GM12878 (cell line): ENCODE measurements around the gene SNTA1. TPM values are rescaled to one million over a fixed set of nuclear protein-coding genes. Genes with fewer than 3 reads are reported as not detected.

Experiments used
- ATAC-seq: fragments of 200-7000 bp; cut with Tn5 transposase; 3 replicates; pipeline ENCODE4 v1.9.1; 2020; ENCODE audit warnings: mild to moderate bottlenecking, moderate library complexity
- BruUV-seq: library from RNA; stranded (reverse); fragments of 400-500 nt; replicated peaks from 2 replicates; lab custom pipeline; 2021; lab: Mats Ljungman, UMichigan
- CTCF ChIA-PET: fragments of 300-600 bp; sonication (Branson Sonifier 250); formaldehyde crosslinking; extraction: SDS; loops from one replicate; lab custom pipeline; 2021; ENCODE audit warnings: inconsistent platforms; lab: Yijun Ruan, JAX
- POLR2A ChIA-PET: fragments of 350-600 bp; formaldehyde crosslinking; extraction: SDS; loops from one replicate; lab custom pipeline; 2021; ENCODE audit warnings: inconsistent platforms; lab: Charles Lee
- RAD21 ChIA-PET: fragments of 300-600 bp; sonication (Branson Sonifier 250); formaldehyde crosslinking; loops from one replicate; lab custom pipeline; 2023; ENCODE audit warnings: antibody characterized with exemption; ENCODE audit not compliant: unreplicated experiment; lab: Charles Lee
- SMC1A ChIA-PET: fragments of 300-600 bp; sonication (Branson Sonifier 250); formaldehyde crosslinking; loops from one replicate; lab custom pipeline; 2023; ENCODE audit not compliant: unreplicated experiment, uncharacterized antibody; lab: Charles Lee
- DNase-seq: peaks from one replicate; pipeline ENCODE4 v3.0.0-alpha.2; 2011; ENCODE audit warnings: low read depth, low spot score
- FAIRE-seq: peaks from 3 replicates; lab custom pipeline; 2011; peaks lifted over from hg19 to GRCh38; lab: Jason Lieb, UNC
- H2AFZ ChIP-seq: 2 replicates; pipeline ENCODE4 v1.6.0; 2011; ENCODE audit warnings: low read depth, low read length, control low read depth; ENCODE audit not compliant: control insufficient read depth
- H3K27ac ChIP-seq: 2 replicates; pipeline ENCODE4 v1.5.1; 2011; ENCODE audit warnings: control low read depth; ENCODE audit not compliant: control insufficient read depth, insufficient read depth
- H3K27me3 ChIP-seq, 2 experiments: replicated peaks in 1 of 2; 2 replicates each; pipeline versions ENCODE4 v1.6.0 to v1.6.1; 2011; ENCODE audit warnings: low read length in 1 of 2; ENCODE audit not compliant: control insufficient read depth in 2 of 2, insufficient read depth in 2 of 2
- H3K36me3 ChIP-seq, 2 experiments: 2 replicates each; pipeline ENCODE4 v1.5.1; 2011; ENCODE audit warnings: low read length in 1 of 2; ENCODE audit not compliant: control insufficient read depth in 2 of 2, insufficient read depth in 2 of 2
- H3K4me1 ChIP-seq: 2 replicates; pipeline ENCODE4 v1.6.1; 2011; ENCODE audit warnings: mild to moderate bottlenecking, low read length, moderate library complexity, mixed read lengths; ENCODE audit not compliant: control insufficient read depth, insufficient read depth
- H3K4me2 ChIP-seq: 2 replicates; pipeline ENCODE4 v1.6.0; 2011; ENCODE audit warnings: control low read depth; ENCODE audit not compliant: control insufficient read depth, insufficient read depth
- H3K4me3 ChIP-seq: fragments of 200-600 bp; sonication (generic); 2 replicates; pipeline ENCODE4 v1.5.1; 2016
- H3K79me2 ChIP-seq: 2 replicates; pipeline ENCODE4 v1.6.0; 2011; ENCODE audit warnings: low read length; ENCODE audit not compliant: control insufficient read depth, insufficient read depth
- H3K9ac ChIP-seq: 2 replicates; pipeline ENCODE4 v1.8.0; 2011; ENCODE audit warnings: low read length, control low read depth, mixed read lengths; ENCODE audit not compliant: control insufficient read depth, insufficient read depth
- H3K9me3 ChIP-seq: replicated peaks from 3 replicates; pipeline ENCODE4 v1.5.1; 2011; ENCODE audit warnings: mild to moderate bottlenecking, low read length; ENCODE audit not compliant: control insufficient read depth, insufficient read depth
- H4K20me1 ChIP-seq: 2 replicates; pipeline ENCODE4 v1.6.0; 2011; ENCODE audit not compliant: control insufficient read depth, insufficient read depth
- CBX5 ChIP-seq: sonication (generic); IDR thresholded peaks from 2 replicates; pipeline ENCODE4 v1.6.1; 2016; ENCODE audit warnings: low read depth, moderate library complexity, mild to moderate bottlenecking, inconsistent platforms
- CEBPB ChIP-seq, 2 experiments: fragments of 150-350 bp in 1 of 2; IDR thresholded peaks; 2 replicates each; pipeline ENCODE4 v1.6.1; 2012 to 2014; ENCODE audit warnings: low read depth in 2 of 2, low read length in 2 of 2, borderline replicate concordance in 1 of 2, inconsistent platforms in 1 of 2
- CREB1 ChIP-seq: IDR thresholded peaks from 2 replicates; pipeline ENCODE4 v1.6.1; 2012; ENCODE audit warnings: low read depth, mild to moderate bottlenecking, inconsistent platforms
- HDAC2 ChIP-seq: fragments of 200-600 bp; sonication (generic); IDR thresholded peaks from 2 replicates; pipeline ENCODE4 v1.6.1; 2017
- PML ChIP-seq: IDR thresholded peaks from 2 replicates; pipeline ENCODE4 v1.6.1; 2012; ENCODE audit warnings: low read length, inconsistent platforms
- POLR2AphosphoS5 ChIP-seq: IDR thresholded peaks from 2 replicates; pipeline ENCODE4 v1.6.1; 2011; ENCODE audit warnings: mild to moderate bottlenecking, low read length, inconsistent platforms
- RB1 ChIP-seq: fragments of 450-650 bp; formaldehyde crosslinking; IDR thresholded peaks from 2 replicates; pipeline ENCODE4 v1.6.1; 2017; ENCODE audit warnings: mild to moderate bottlenecking, borderline replicate concordance
- TARDBP ChIP-seq: IDR thresholded peaks from 2 replicates; pipeline ENCODE4 v1.6.1; 2016; ENCODE audit warnings: borderline replicate concordance
- ZBED1 ChIP-seq: IDR thresholded peaks from 2 replicates; pipeline ENCODE4 v1.6.1; 2016; ENCODE audit warnings: borderline replicate concordance
- ZBTB11 ChIP-seq: fragments of 450-650 bp; formaldehyde crosslinking; IDR thresholded peaks from 2 replicates; pipeline ENCODE4 v1.5.0; 2022; ENCODE audit warnings: mild to moderate bottlenecking, missing genetic modification characterization
- ZSCAN29 ChIP-seq: fragments of 450-650 bp; IDR thresholded peaks from 2 replicates; pipeline ENCODE4 v1.6.1; 2017; ENCODE audit warnings: mild to moderate bottlenecking, moderate library complexity
- WGBS: methylation state at CpG from one replicate; pipeline ENCODE4 v1.1.6; 2016; ENCODE audit warnings: low lambda C conversion rate; ENCODE audit not compliant: insufficient replicate concordance, insufficient coverage; ENCODE audit errors: missing lambda C conversion rate; 5-methylcytosine and 5-hydroxymethylcytosine counted together
- in situ Hi-C: fragments of 300-500 bp; cut with MboI; formaldehyde crosslinking; loops from 9 replicates; pipeline ENCODE4 v1.14.3; 2018; ENCODE audit warnings: mixed read lengths
- intact Hi-C: fragments of 100-400 bp; cut with micrococcal nuclease; formaldehyde crosslinking; loops from one replicate; pipeline ENCODE4 v1.14.2; 2022; ENCODE audit not compliant: unreplicated experiment
- polyA plus RNA-seq, 11 experiments: library from polyadenylated mRNA; depleted of rRNA in 4 of 11; unstranded in 6 of 11; stranded (reverse) in 5 of 11; fragments of >200 nt; fragmentation: Nextera tagmentation in 4 of 11; fragmentation: Illumina TruSeq in 1 of 11; extraction: Ambion mirVana in 4 of 11; extraction: Trizol in 1 of 11; gene quantifications; 1 replicate in 1 of 11; 2 replicates in 10 of 11; pipeline versions ENCODE4 v1.2.1 to v1.2.3, GENCODE V29; 2011 to 2016; ENCODE audit warnings: inconsistent platforms in 2 of 11, missing spikeins in 2 of 11, low read depth in 1 of 11
- total RNA-seq, 4 experiments: library from RNA; depleted of rRNA in 3 of 4; stranded (reverse); fragments of >200 nt in 3 of 4; fragmentation: Illumina TruSeq in 1 of 4; extraction: Trizol in 1 of 4; gene quantifications; 2 replicates each; pipeline versions ENCODE4 v1.2.1 to v1.2.3, GENCODE V29; 2013 to 2021

SNTA1 gene
- total and polyA plus RNA-seq, 10 of the 15 experiments (the other 5 are each of a cell fraction or from before 2014, with no cell fraction given) = 0.26 to 5.1 (median 1.8) TPM

GRCh38 chr20:33474963-33475362 lies 31.4 kb upstream of the SNTA1 start:
- DNase-seq (no peak), ATAC-seq (no peak), FAIRE-seq (no peak)
- Histone ChIP-seq H3K4me2 (no peak overlapping the region), H3K4me1 (no peaks in the 10 kb centered on the region), H2AFZ (no peak overlapping the region), H3K4me3 (no peak overlapping the region), H3K79me2 (no peaks in the 10 kb centered on the region), H3K9ac (no peak overlapping the region), H3K36me3 (no peaks in the 10 kb centered on the region), H4K20me1 (no peaks in the 10 kb centered on the region), H3K27me3 (no peaks in the 10 kb centered on the region), H3K9me3 (no peaks in the 10 kb centered on the region), H3K27ac (no peak overlapping the region)
- in situ Hi-C loops (no loop called here), intact Hi-C loops (no loop called here)
- 67% methylated on average over 11 of the region's 11 CpGs for WGBS
- SMC1A ChIA-PET = no interaction called here
- RAD21 ChIA-PET = no interaction called here
- TF ChIP-seq CEBPB (IDR thresholded peaks at IDR 0.05; ENCODE audit: borderline replicate concordance in 1 of 2, low read depth in 2 of 2, low read length in 2 of 2) (no peak), HDAC2 (no peak)
- CTCF ChIA-PET = interaction anchor here (1.2 to 1.4 kb wide), 2 partner anchors 9 to 18 kb away, joined by 3 to 5 read pairs; no protein-coding TSS in a partner anchor
- POLR2A ChIA-PET = no interaction called here
- no TSS peak for BruUV-seq

GRCh38 chr20:33474097-33474873 lies 30.7 kb upstream of the SNTA1 start:
- no peak for TF ChIP-seq CBX5
- TF ChIP-seq ZSCAN29 = no peak
- TF ChIP-seq RB1 = no peak
- TF ChIP-seq TARDBP = no peak
- no peak for TF ChIP-seq ZBED1
- TF ChIP-seq ZBTB11 (CRISPR knock-in tag) = no peak
- TF ChIP-seq PML = no peak
- TF ChIP-seq POLR2AphosphoS5 = no peak
- no peak for TF ChIP-seq CREB1
- no peak for ATAC-seq
- no peaks in the 10 kb centered on the region for H3K36me3 ChIP-seq
- no peaks in the 10 kb centered on the region for H3K79me2 ChIP-seq
- DNase-seq = no peak
- no peaks in the 10 kb centered on the region for H3K9me3 ChIP-seq
- ChIA-PET POLR2A (no interaction called here), RAD21 (interaction anchor here (1.8 kb wide), 1 partner anchor 194 kb away, joined by 4 read pairs; no protein-coding TSS in a partner anchor), CTCF (interaction anchor here (1.4 kb wide), 1 partner anchor 17 kb away, joined by 5 read pairs; no protein-coding TSS in a partner anchor), SMC1A (interaction anchor here (1.0 kb wide), 1 partner anchor 21 kb away, joined by 3 read pairs; no protein-coding TSS in a partner anchor)
- in situ Hi-C loops (no loop called here), intact Hi-C loops (no loop called here)
- no peak overlapping the region for H3K27ac ChIP-seq
- no peak overlapping the region for H3K4me2 ChIP-seq
- no peaks in the 10 kb centered on the region for H3K27me3 ChIP-seq
- no peaks in the 10 kb centered on the region for H3K4me1 ChIP-seq
- H2AFZ ChIP-seq = no peak overlapping the region
- BruUV-seq = no TSS peak
- WGBS = 49% methylated on average over 7 of the region's 7 CpGs
- no peaks in the 10 kb centered on the region for H4K20me1 ChIP-seq
- FAIRE-seq = no peak
- no peak overlapping the region for H3K4me3 ChIP-seq
- H3K9ac ChIP-seq = no peak overlapping the region
